GM19240 (cell line): Measurements from ENCODE around the gene CKMT1B.
"Not testable (repeated sequence)": the region's sequence is repeated elsewhere in the genome, so short reads cannot be mapped to it uniquely, and the experiment has no call there.

Experiments used
- DNase-seq: peaks from one replicate; pipeline ENCODE4 v3.0.0; 2011; ENCODE audit warnings: low spot score; ENCODE audit not compliant: insufficient read length

Gene CKMT1B

DNA sequence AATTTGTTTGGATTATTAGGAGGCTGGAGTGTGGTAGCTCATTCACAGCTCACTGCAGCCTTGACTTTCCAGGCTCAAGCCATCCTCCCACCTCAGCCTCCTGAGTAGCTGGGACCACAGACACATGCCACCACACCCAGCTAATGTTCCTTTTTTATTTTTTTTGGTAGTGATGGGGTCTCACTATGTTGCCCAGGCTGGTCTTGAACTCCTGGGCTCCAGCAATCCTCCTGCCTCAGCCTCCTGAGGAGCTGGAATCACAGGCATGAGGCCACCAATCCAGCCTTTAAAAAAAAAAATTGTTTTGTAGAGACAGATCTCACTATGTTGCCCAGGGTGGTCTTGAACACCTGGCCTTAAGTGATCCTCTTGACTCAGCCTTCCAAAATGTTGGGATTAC is 33.1 kb downstream of the CKMT1B start:
- DNase-seq: not testable (repeated sequence)

DNA sequence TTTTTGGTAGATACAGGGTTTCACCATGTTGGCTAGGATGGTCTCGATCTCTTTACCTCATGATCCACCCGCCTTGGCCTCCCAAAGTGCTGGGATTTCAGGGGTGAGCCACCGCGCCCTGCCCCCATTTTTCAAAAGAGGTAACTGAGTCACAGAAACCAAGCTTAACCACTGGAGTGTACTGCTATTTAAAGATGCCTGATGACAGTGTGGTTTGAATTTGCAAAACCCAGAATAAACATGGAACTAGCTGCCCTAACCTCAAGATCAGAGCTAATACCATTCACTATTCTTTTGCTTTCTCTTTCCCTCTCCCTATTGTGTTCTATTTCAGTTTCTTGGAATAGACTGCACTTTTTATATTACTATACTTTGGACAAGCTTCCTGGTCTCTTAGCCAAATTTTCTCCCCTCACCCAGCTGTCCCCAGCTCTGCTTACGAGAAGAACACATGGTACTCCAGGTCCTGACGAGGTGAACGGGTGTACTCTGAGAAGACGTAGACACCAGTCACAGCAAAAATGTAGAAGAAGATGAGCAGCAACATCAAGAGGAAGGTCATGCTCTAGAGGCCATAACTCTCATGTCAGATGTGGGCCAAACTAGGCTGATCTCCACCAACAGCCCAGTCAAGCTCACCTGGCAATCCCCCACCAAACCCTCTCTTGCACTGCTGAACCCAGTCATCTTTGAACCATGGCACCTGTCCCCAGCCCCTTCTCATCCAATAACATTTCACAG is 44.8 kb downstream of the CKMT1B start:
- DNase-seq: not testable (repeated sequence)
